SK-N-SH (cell line): ENCODE data around the gene TUBGCP5. TPM values are rescaled to one million over a fixed set of nuclear protein-coding genes. Genes with fewer than 3 reads are reported as not detected.

Experiments
- CTCF ChIA-PET: fragments of 300-600, 350-600 bp; formaldehyde crosslinking; extraction: SDS; loops from one replicate; lab custom pipeline; 2021; lab: Yijun Ruan, JAX
- POLR2A ChIA-PET: fragments of 350-600 bp; sonication (Branson Sonifier 250); formaldehyde crosslinking; extraction: SDS; loops from one replicate; lab custom pipeline; 2020; ENCODE audit warnings: antibody characterized with exemption, inconsistent platforms; lab: Yijun Ruan, JAX
- DNase-seq: peaks from one replicate; pipeline ENCODE4 v3.0.0; 2012
- H2AFZ ChIP-seq: fragments of 200-600 bp; sonication (generic); 2 replicates; pipeline ENCODE4 v1.8.1; 2016; ENCODE audit warnings: antibody characterized with exemption, mild to moderate bottlenecking, low read depth
- H3F3A ChIP-seq: fragments of 200-600 bp; sonication (generic); replicated peaks from 2 replicates; pipeline ENCODE3; 2016; ENCODE audit warnings: antibody characterized with exemption, mild to moderate bottlenecking; ENCODE audit not compliant: insufficient read depth
- H3K27ac ChIP-seq, 2 experiments: fragments of 200-500 bp in 1 of 2; fragments of 200-600 bp in 1 of 2; sonication (Bioruptor generic) in 1 of 2; sonication (generic), shearing (Covaris generic) in 1 of 2; 2 replicates each; pipeline versions ENCODE4 v1.5.1 to v1.6.1; 2014 to 2016; ENCODE audit warnings: low read depth in 2 of 2, inconsistent platforms in 1 of 2, low read length in 1 of 2, mild to moderate bottlenecking in 1 of 2, mixed read lengths in 1 of 2
- H3K27me3 ChIP-seq: fragments of 200-600 bp; sonication (generic), shearing (Covaris generic); 2 replicates; pipeline ENCODE4 v1.6.1; 2016; ENCODE audit warnings: mixed run types; ENCODE audit not compliant: insufficient read depth
- H3K36me3 ChIP-seq, 2 experiments: fragments of 200-500 bp in 1 of 2; fragments of 200-600 bp in 1 of 2; sonication (Bioruptor generic) in 1 of 2; sonication (generic) in 1 of 2; replicated peaks in 1 of 2; 2 replicates each; pipeline versions ENCODE3 to v1.5.1; 2014 to 2016; ENCODE audit warnings: low read length in 1 of 2, mild to moderate bottlenecking in 1 of 2; ENCODE audit not compliant: insufficient read depth in 2 of 2, control insufficient read depth in 1 of 2
- H3K4me1 ChIP-seq, 2 experiments: fragments of 200-500 bp in 1 of 2; fragments of 200-600 bp in 1 of 2; sonication (Bioruptor generic) in 1 of 2; sonication (generic), shearing (Covaris generic) in 1 of 2; 2 replicates each; pipeline versions ENCODE4 v1.5.1 to v1.6.1; 2014 to 2016; ENCODE audit warnings: low read depth in 1 of 2, low read length in 1 of 2, mixed run types in 1 of 2; ENCODE audit not compliant: insufficient read depth in 2 of 2, control insufficient read depth in 1 of 2
- H3K4me2 ChIP-seq: fragments of 200-600 bp; sonication (generic), shearing (Covaris generic); 2 replicates; pipeline ENCODE4 v1.6.1; 2017; ENCODE audit warnings: mixed run types
- H3K4me3 ChIP-seq, 2 experiments: fragments of 200-500 bp in 1 of 2; fragments of 200-600 bp in 1 of 2; sonication (Bioruptor generic) in 1 of 2; sonication (generic), shearing (Covaris generic) in 1 of 2; 2 replicates each; pipeline versions ENCODE4 v1.5.1 to v1.8.1; 2014 to 2016; ENCODE audit warnings: low read depth in 2 of 2, inconsistent platforms in 1 of 2, low read length in 1 of 2, mild to moderate bottlenecking in 1 of 2, mixed read lengths in 1 of 2, moderate library complexity in 1 of 2
- H3K79me2 ChIP-seq: fragments of 200-600 bp; sonication (generic); 2 replicates; pipeline ENCODE4 v1.8.1; 2017; ENCODE audit warnings: mild to moderate bottlenecking; ENCODE audit not compliant: insufficient read depth
- H3K9ac ChIP-seq: fragments of 200-600 bp; sonication (generic); 2 replicates; pipeline ENCODE4 v1.6.1; 2017; ENCODE audit warnings: mixed run types
- H3K9me2 ChIP-seq: fragments of 200-600 bp; sonication (generic); 2 replicates; pipeline ENCODE4 v1.6.1; 2017; ENCODE audit warnings: mixed run types
- H3K9me3 ChIP-seq: fragments of 200-600 bp; sonication (generic); 2 replicates; pipeline ENCODE4 v1.6.1; 2017; ENCODE audit warnings: mixed run types, mild to moderate bottlenecking, moderate library complexity
- H4K20me1 ChIP-seq: fragments of 200-600 bp; sonication (generic); 2 replicates; pipeline ENCODE4 v1.6.1; 2017; ENCODE audit warnings: mild to moderate bottlenecking, mixed run types; ENCODE audit not compliant: insufficient read depth
- FOSL2 ChIP-seq: IDR thresholded peaks from 2 replicates; pipeline ENCODE4 v1.4.0; 2012; ENCODE audit warnings: low read depth, mild to moderate bottlenecking, moderate library complexity, borderline replicate concordance
- FOXJ3 ChIP-seq: sonication (generic); formaldehyde crosslinking; IDR thresholded peaks from 2 replicates; pipeline ENCODE4 v1.5.1; 2020; ENCODE audit warnings: mild to moderate bottlenecking, missing genetic modification reagents
- IRF3 ChIP-seq: fragments of 150-350 bp; IDR thresholded peaks from 2 replicates; pipeline ENCODE4 v1.6.1; 2016; ENCODE audit warnings: mild to moderate bottlenecking, low read depth, low read length
- MEF2A ChIP-seq: IDR thresholded peaks from 2 replicates; pipeline ENCODE4 v1.4.0; 2012; ENCODE audit warnings: low read depth, borderline replicate concordance
- MXI1 ChIP-seq: IDR thresholded peaks from 2 replicates; pipeline ENCODE4 v1.6.1; 2012; ENCODE audit warnings: mild to moderate bottlenecking, low read depth, low read length, improper control_type of control experiment
- RFX5 ChIP-seq: IDR thresholded peaks from 2 replicates; pipeline ENCODE4 v1.6.1; 2012; ENCODE audit warnings: mild to moderate bottlenecking, improper control_type of control experiment, low read length
- USF1 ChIP-seq: IDR thresholded peaks from 2 replicates; pipeline ENCODE4 v1.4.0; 2012; ENCODE audit warnings: low read depth, borderline replicate concordance
- WGBS: methylation state at CpG from one replicate; pipeline ENCODE4 v1.1.6; 2017; ENCODE audit warnings: low lambda C conversion rate; 5-methylcytosine and 5-hydroxymethylcytosine counted together
- polyA plus RNA-seq, 3 experiments: library from polyadenylated mRNA; depleted of rRNA; stranded (reverse); fragments of >200 nt; gene quantifications; 2 replicates each; pipeline ENCODE4 v1.2.3, GENCODE V29; 2012
- TF ChIP-seq, protein P1 (sequence below): IDR thresholded peaks from 2 replicates; pipeline ENCODE4 v1.6.1; 2012; ENCODE audit warnings: mild to moderate bottlenecking, low read depth, low read length, moderate library complexity
- TF ChIP-seq, protein P2 (sequence below): IDR thresholded peaks from 2 replicates; pipeline ENCODE4; 2012

TUBGCP5 gene
- polyA plus RNA-seq, 1 of the 3 experiments (the other 2 are of a cell fraction): 8.7 TPM

DNA sequence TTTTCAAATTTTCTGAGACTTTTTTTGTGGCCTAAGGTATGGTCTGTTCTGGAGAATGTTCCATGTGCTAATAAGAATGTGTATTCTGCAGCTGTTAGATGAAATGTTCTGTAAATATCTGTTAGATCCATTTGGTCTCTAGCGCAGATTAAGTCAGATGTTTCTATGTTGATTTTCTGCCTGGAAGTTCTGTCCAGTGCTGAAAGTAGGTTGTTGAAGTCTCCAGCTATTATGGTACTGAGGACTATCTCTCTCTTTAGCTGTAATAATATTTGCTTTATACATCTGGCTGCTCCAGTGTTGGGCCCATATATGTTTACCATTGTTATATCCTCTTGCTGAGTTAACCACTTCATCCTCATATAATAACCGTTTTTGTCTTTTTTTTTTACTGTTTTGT, 13.2 kb upstream of the TUBGCP5 start:
- no peak overlapping the region for H3K4me2 ChIP-seq
- H3K9ac ChIP-seq: no peak overlapping the region
- DNase-seq: no peak
- H4K20me1 ChIP-seq: no peaks in the 10 kb centered on the region
- TF ChIP-seq, protein P1, sequence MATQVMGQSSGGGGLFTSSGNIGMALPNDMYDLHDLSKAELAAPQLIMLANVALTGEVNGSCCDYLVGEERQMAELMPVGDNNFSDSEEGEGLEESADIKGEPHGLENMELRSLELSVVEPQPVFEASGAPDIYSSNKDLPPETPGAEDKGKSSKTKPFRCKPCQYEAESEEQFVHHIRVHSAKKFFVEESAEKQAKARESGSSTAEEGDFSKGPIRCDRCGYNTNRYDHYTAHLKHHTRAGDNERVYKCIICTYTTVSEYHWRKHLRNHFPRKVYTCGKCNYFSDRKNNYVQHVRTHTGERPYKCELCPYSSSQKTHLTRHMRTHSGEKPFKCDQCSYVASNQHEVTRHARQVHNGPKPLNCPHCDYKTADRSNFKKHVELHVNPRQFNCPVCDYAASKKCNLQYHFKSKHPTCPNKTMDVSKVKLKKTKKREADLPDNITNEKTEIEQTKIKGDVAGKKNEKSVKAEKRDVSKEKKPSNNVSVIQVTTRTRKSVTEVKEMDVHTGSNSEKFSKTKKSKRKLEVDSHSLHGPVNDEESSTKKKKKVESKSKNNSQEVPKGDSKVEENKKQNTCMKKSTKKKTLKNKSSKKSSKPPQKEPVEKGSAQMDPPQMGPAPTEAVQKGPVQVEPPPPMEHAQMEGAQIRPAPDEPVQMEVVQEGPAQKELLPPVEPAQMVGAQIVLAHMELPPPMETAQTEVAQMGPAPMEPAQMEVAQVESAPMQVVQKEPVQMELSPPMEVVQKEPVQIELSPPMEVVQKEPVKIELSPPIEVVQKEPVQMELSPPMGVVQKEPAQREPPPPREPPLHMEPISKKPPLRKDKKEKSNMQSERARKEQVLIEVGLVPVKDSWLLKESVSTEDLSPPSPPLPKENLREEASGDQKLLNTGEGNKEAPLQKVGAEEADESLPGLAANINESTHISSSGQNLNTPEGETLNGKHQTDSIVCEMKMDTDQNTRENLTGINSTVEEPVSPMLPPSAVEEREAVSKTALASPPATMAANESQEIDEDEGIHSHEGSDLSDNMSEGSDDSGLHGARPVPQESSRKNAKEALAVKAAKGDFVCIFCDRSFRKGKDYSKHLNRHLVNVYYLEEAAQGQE: peak; percentile 53; the same call in 1 of the 2 replicates
- TF ChIP-seq IRF3: no peak
- H3K9me3 ChIP-seq: no peaks in the 10 kb centered on the region
- peaks cover 12% of the 10 kb centered on the region for H3F3A ChIP-seq
- no peak overlapping the region for H3K4me3 ChIP-seq
- H3K79me2 ChIP-seq: no peaks in the 10 kb centered on the region
- no peaks in the 10 kb centered on the region for H3K4me1 ChIP-seq
- no peaks in the 10 kb centered on the region for H3K36me3 ChIP-seq
- peaks cover 15% of the 10 kb centered on the region; the same call in 1 of the 2 replicates for H3K27me3 ChIP-seq
- H3K27ac ChIP-seq: no peak overlapping the region
- CTCF ChIA-PET: no interaction called here
- WGBS: 25% methylated on average over 2 of the region's 2 CpGs
- no peak overlapping the region for H2AFZ ChIP-seq
- POLR2A ChIA-PET: no interaction called here
- no peaks in the 10 kb centered on the region for H3K9me2 ChIP-seq

DNA sequence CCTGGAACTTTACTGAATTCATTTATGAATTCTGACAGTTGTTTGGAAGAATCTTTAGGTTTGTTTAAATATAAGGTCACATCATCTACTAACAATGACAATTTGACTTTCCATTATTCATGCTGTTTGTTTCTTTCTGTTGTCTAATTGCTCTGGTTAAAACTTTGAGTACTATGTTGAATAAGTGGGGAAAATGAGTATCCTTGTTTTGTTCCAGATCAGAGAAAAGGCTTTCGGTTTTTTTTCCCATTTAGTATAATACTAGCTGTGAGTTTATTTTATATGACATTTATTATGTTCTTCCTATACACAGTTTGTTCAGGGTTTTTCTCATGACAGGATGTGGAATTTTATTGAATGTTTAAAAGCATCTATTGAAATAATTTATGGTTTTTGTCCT, 11.3 kb upstream of the TUBGCP5 start:
- Histone ChIP-seq H3K9me3 (no peaks in the 10 kb centered on the region), H2AFZ (no peak overlapping the region), H3K27me3 (peaks cover 2% of the 10 kb centered on the region; the same call in 1 of the 2 replicates), H3K4me1 (no peaks in the 10 kb centered on the region), H3K27ac (no peak overlapping the region), H3K79me2 (no peaks in the 10 kb centered on the region), H3K9me2 (no peaks in the 10 kb centered on the region), H3K9ac (no peak overlapping the region), H3F3A (peaks cover 12% of the 10 kb centered on the region), H4K20me1 (no peaks in the 10 kb centered on the region), H3K4me2 (no peak overlapping the region), H3K36me3 (no peaks in the 10 kb centered on the region), H3K4me3 (no peak overlapping the region)
- WGBS: 15% methylated on average over 1 of the region's 1 CpG
- no peak for DNase-seq
- TF ChIP-seq USF1 (no peak), RFX5 (no peak), MEF2A (no peak), MXI1 (no peak), FOXJ3 (CRISPR knock-in tag) (no peak), FOSL2 (no peak)
- TF ChIP-seq, protein P2, sequence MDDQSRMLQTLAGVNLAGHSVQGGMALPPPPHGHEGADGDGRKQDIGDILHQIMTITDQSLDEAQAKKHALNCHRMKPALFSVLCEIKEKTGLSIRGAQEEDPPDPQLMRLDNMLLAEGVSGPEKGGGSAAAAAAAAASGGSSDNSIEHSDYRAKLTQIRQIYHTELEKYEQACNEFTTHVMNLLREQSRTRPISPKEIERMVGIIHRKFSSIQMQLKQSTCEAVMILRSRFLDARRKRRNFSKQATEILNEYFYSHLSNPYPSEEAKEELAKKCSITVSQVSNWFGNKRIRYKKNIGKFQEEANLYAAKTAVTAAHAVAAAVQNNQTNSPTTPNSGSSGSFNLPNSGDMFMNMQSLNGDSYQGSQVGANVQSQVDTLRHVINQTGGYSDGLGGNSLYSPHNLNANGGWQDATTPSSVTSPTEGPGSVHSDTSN: no peak
- ChIA-PET POLR2A (no interaction called here), CTCF (no interaction called here)
